ENCODE measurements around the gene DNAH6.

DNAH6 gene

GRCh38 chr2:84805250-84805958 lies 289.1 kb downstream of the DNAH6 start:
- DNase-seq (ENCODE audit: low spot score) (no peak), ATAC-seq (ENCODE audit: low read depth) (no peak)
- Histone ChIP-seq H3K4me1 (ENCODE audit: insufficient read depth, poor library complexity, severe bottlenecking) (peaks cover 13% of the 10 kb centered on the region), H3K4me3 (ENCODE audit: severe bottlenecking) (no peak overlapping the region), H3K36me3 (ENCODE audit: low read depth) (no peaks in the 10 kb centered on the region), H3K27me3 (ENCODE audit: insufficient read depth, poor library complexity, severe bottlenecking) (no peaks in the 10 kb centered on the region), H3K9me3 (ENCODE audit: severe bottlenecking) (peaks cover under 1% of the 10 kb centered on the region), H3K27ac (ENCODE audit: poor library complexity, severe bottlenecking) (no peak overlapping the region)
- TF ChIP-seq CTCF (IDR thresholded peaks at IDR 0.05; ENCODE audit: poor library complexity, severe bottlenecking) = no peak

GRCh38 chr2:84807063-84807485 lies 290.8 kb downstream of the DNAH6 start:
- Histone ChIP-seq H3K4me1 (ENCODE audit: insufficient read depth, poor library complexity, severe bottlenecking) (peaks cover 13% of the 10 kb centered on the region), H3K36me3 (ENCODE audit: low read depth) (no peaks in the 10 kb centered on the region), H3K9me3 (ENCODE audit: severe bottlenecking) (no peaks in the 10 kb centered on the region), H3K27ac (ENCODE audit: poor library complexity, severe bottlenecking) (peak overlapping the region; percentile 21), H3K4me3 (ENCODE audit: severe bottlenecking) (no peak overlapping the region), H3K27me3 (ENCODE audit: insufficient read depth, poor library complexity, severe bottlenecking) (no peaks in the 10 kb centered on the region)
- ATAC-seq (ENCODE audit: low read depth) (peak; percentile 96), DNase-seq (ENCODE audit: low spot score) (no peak)
- TF ChIP-seq CTCF (IDR thresholded peaks at IDR 0.05; ENCODE audit: poor library complexity, severe bottlenecking) = no peak

- Histone ChIP-seq H3K36me3 (ENCODE audit: low read depth) (no peaks in the 10 kb centered on the region), H3K4me3 (ENCODE audit: severe bottlenecking) (no peak overlapping the region), H3K27me3 (ENCODE audit: insufficient read depth, poor library complexity, severe bottlenecking) (no peaks in the 10 kb centered on the region), H3K27ac (ENCODE audit: poor library complexity, severe bottlenecking) (no peak overlapping the region), H3K9me3 (ENCODE audit: severe bottlenecking) (no peaks in the 10 kb centered on the region), H3K4me1 (ENCODE audit: insufficient read depth, poor library complexity, severe bottlenecking) (peaks cover 13% of the 10 kb centered on the region)
- no peak for TF ChIP-seq CTCF (IDR thresholded peaks at IDR 0.05; ENCODE audit: poor library complexity, severe bottlenecking)
- DNase-seq (ENCODE audit: low spot score) (no peak), ATAC-seq (ENCODE audit: low read depth) (no peak)
Observed at GRCh38 chr2:84808279-84808678, 292.0 kb downstream of the DNAH6 start.

GRCh38 chr2:84811839-84812431 lies 295.6 kb downstream of the DNAH6 start:
- no peak for TF ChIP-seq CTCF (IDR thresholded peaks at IDR 0.05; ENCODE audit: poor library complexity, severe bottlenecking)
- H3K27ac ChIP-seq (ENCODE audit: poor library complexity, severe bottlenecking) = no peak overlapping the region
- no peak overlapping the region for H3K4me3 ChIP-seq (ENCODE audit: severe bottlenecking)
- no peaks in the 10 kb centered on the region for H3K27me3 ChIP-seq (ENCODE audit: insufficient read depth, poor library complexity, severe bottlenecking)
- no peak for DNase-seq (ENCODE audit: low spot score)
- no peak for ATAC-seq (ENCODE audit: low read depth)
- no peaks in the 10 kb centered on the region for H3K36me3 ChIP-seq (ENCODE audit: low read depth)
- H3K4me1 ChIP-seq (ENCODE audit: insufficient read depth, poor library complexity, severe bottlenecking) = peaks cover 9% of the 10 kb centered on the region
- no peaks in the 10 kb centered on the region for H3K9me3 ChIP-seq (ENCODE audit: severe bottlenecking)

- no peaks in the 10 kb centered on the region for H3K27me3 ChIP-seq (ENCODE audit: insufficient read depth, poor library complexity, severe bottlenecking)
- no peak for DNase-seq (ENCODE audit: low spot score)
- no peaks in the 10 kb centered on the region for H3K36me3 ChIP-seq (ENCODE audit: low read depth)
- no peak for ATAC-seq (ENCODE audit: low read depth)
- H3K4me1 ChIP-seq (ENCODE audit: insufficient read depth, poor library complexity, severe bottlenecking) = no peaks in the 10 kb centered on the region
- no peaks in the 10 kb centered on the region for H3K9me3 ChIP-seq (ENCODE audit: severe bottlenecking)
- no peak overlapping the region for H3K4me3 ChIP-seq (ENCODE audit: severe bottlenecking)
- no peak for TF ChIP-seq CTCF (IDR thresholded peaks at IDR 0.05; ENCODE audit: poor library complexity, severe bottlenecking)
- no peak overlapping the region for H3K27ac ChIP-seq (ENCODE audit: poor library complexity, severe bottlenecking)
Observed at GRCh38 chr2:84815146-84815545, 298.8 kb downstream of the DNAH6 start.
